Subcutaneous abdominal adipose tissue (tissue), 5 donors: ENCODE data around the gene PIK3C3.
A peak's percentile ranks its signal among the peaks of the same experiment; 100 is the strongest.
"Not testable (repeated sequence)": the region's sequence is repeated elsewhere in the genome, so short reads cannot be mapped to it uniquely, and the experiment has no call there.

Experiments
- H3K27ac ChIP-seq: one replicate; pipeline ENCODE4 v1.7.0; 2013; ENCODE audit warnings: low read depth, mild to moderate bottlenecking, inconsistent platforms, low read length, moderate library complexity
- H3K27me3 ChIP-seq, 5 donors: one replicate each; pipeline ENCODE4 v1.7.0; 2013; ENCODE audit warnings: low read length in 5 of 5, inconsistent platforms in 1 of 5; ENCODE audit not compliant: control insufficient read depth in 5 of 5, insufficient read depth in 4 of 5
- H3K36me3 ChIP-seq, 5 donors: one replicate each; pipeline ENCODE4 v1.7.0; 2013; ENCODE audit warnings: low read length in 5 of 5; ENCODE audit not compliant: control insufficient read depth in 5 of 5, insufficient read depth in 5 of 5
- H3K4me1 ChIP-seq, 5 donors: one replicate each; pipeline ENCODE4 v1.7.0; 2013; ENCODE audit warnings: low read length in 5 of 5, mild to moderate bottlenecking in 3 of 5, moderate library complexity in 1 of 5; ENCODE audit not compliant: control insufficient read depth in 5 of 5, insufficient read depth in 5 of 5
- H3K4me3 ChIP-seq, 5 donors: one replicate each; pipeline ENCODE4 v1.7.0; 2013; ENCODE audit warnings: low read length in 5 of 5, low read depth in 1 of 5
- H3K9ac ChIP-seq, 5 donors: one replicate each; pipeline ENCODE4 v1.7.0; 2013; ENCODE audit warnings: low read length in 5 of 5, mild to moderate bottlenecking in 4 of 5, moderate library complexity in 3 of 5
- H3K9me3 ChIP-seq, 5 donors: one replicate each; pipeline ENCODE4 v1.7.0; 2013; ENCODE audit warnings: low read length in 5 of 5; ENCODE audit not compliant: control insufficient read depth in 5 of 5
- donor health status: healthy.
- donor health status: healthy.
- donor health status: healthy.
- donor health status: healthy.
- donor health status: healthy.

Gene PIK3C3

GRCh38 chr18:42106784-42107183 is 151.8 kb downstream of the PIK3C3 start:
- no peak overlapping the region for H3K9ac ChIP-seq
- no peaks in the 10 kb centered on the region for H3K36me3 ChIP-seq
- H3K9me3 ChIP-seq: no peaks in the 10 kb centered on the region
- no peak overlapping the region for H3K4me3 ChIP-seq
- no peak overlapping the region for H3K27ac ChIP-seq
- H3K27me3 ChIP-seq: no peaks in the 10 kb centered on the region
- H3K4me1 ChIP-seq: no peaks in the 10 kb centered on the region

DNA sequence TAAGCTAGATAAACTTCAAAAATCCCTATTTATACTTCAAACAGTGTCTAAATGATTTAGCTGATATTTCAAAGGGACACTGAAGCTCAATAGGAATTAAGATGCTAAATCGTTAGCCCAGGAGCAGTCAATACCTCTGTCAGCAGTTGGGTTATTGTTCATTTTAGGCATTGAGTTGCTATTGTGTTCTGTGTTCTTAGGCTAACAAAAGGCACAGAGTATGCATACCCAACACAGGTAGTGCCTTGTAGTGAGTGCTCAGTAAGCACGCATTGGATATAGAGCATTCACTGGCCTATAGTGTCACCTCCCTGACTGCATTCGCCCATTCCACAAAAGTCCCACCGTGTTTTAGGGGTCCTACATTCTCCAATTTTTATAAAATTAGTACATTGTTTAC is 152.3 kb downstream of the PIK3C3 start:
- no peaks in the 10 kb centered on the region for H3K4me1 ChIP-seq
- H3K36me3 ChIP-seq: no peaks in the 10 kb centered on the region
- no peak overlapping the region for H3K27ac ChIP-seq
- no peaks in the 10 kb centered on the region for H3K9me3 ChIP-seq
- no peak overlapping the region for H3K4me3 ChIP-seq
- H3K9ac ChIP-seq: no peak overlapping the region
- no peaks in the 10 kb centered on the region for H3K27me3 ChIP-seq

DNA sequence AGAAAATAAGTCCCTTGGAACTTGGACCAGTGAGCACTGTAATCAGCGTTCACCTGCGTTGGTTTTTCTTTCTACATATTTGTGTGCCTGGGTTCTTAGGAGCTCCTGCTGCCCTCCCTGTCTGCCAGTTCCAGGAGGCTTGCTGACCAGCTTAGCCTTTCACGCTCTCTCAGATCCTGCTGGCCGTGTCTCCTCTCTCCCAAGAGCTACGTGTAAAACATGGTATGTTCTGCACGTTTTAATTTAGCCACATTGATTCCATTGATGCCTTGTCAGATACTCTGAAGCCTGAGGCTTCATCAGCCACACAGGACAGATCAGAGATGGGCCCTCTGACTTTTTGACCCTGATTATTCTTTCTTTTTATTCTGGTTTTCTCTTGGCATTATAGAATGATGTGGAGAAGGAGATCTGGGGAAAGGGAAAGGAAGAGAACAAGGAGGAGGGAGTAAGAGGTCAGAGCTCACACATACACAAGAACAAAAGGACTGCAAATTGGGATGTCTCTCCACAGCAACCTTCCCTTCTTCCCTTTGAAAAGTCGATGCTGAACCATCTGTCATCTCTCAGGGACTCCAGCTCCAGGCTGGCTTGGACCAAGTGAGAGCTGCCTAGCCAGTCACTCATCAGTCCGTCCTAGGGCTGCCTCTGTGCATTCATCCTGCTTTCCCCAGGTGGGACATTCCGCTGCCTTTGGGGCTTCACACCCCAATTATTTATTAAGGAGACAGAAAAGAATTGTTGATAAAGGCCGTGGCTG is 152.8 kb downstream of the PIK3C3 start:
- no peak overlapping the region for H3K4me3 ChIP-seq
- no peaks in the 10 kb centered on the region for H3K36me3 ChIP-seq
- no peaks in the 10 kb centered on the region for H3K27me3 ChIP-seq
- H3K4me1 ChIP-seq: no peaks in the 10 kb centered on the region
- H3K9ac ChIP-seq: no peak overlapping the region
- no peak overlapping the region for H3K27ac ChIP-seq
- H3K9me3 ChIP-seq: no peaks in the 10 kb centered on the region

- not testable (repeated sequence) for H3K9ac ChIP-seq, H3K27me3 ChIP-seq, H3K36me3 ChIP-seq, H3K9me3 ChIP-seq, H3K27ac ChIP-seq, H3K4me3 ChIP-seq
- peaks cover 0 to 13% (median 8%) of the 10 kb centered on the region in 5 donors for H3K4me1 ChIP-seq
Measured at GRCh38 chr18:42112147-42112546, 157.1 kb downstream of the PIK3C3 start.

- Histone ChIP-seq H3K9ac (no peak overlapping the region), H3K27me3 (no peaks in the 10 kb centered on the region), H3K4me1 (peaks cover 0 to 13% (median 8%) of the 10 kb centered on the region in 5 donors), H3K9me3 (no peaks in the 10 kb centered on the region), H3K27ac (no peak overlapping the region), H3K36me3 (no peaks in the 10 kb centered on the region), H3K4me3 (no peak overlapping the region)
Measured at GRCh38 chr18:42112657-42113420, 157.8 kb downstream of the PIK3C3 start.

DNA sequence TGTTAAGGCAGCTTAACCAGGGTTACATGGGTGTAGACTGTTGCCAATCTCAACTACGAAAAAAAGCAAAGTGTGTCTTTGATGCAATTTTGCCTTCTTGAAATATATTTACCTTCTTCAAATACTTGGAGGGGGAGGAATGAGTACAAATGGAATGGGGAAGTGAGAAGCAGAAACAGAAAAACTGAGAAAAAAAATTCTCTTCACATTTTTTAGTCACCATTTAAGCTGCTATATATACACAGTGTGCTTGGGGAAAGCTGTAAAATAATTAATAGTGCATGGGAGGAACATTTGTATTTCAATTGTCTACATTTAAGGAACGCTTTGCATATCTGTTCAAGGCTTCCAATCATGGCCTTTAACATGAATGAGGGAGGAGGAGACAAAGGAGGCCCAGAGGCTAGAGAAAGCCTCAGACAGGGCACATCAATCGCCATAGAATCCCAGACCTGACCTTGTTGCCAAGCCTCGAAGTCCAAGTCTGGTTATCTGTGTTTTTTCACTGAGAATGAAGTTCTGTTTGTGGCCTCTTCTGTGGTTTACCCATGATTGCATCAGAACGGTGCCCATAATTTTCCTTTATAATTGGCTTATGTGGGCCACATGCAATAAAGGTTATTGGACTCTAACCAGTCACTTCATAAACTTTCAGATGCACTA is 158.6 kb downstream of the PIK3C3 start:
- Histone ChIP-seq H3K27ac (no peak overlapping the region), H3K36me3 (no peaks in the 10 kb centered on the region), H3K27me3 (no peaks in the 10 kb centered on the region), H3K4me1 (peaks cover 0 to 13% (median 8%) of the 10 kb centered on the region in 5 donors), H3K9ac (peak overlapping the region in 2 of 5 donors; percentile 6 to 42), H3K4me3 (no peak overlapping the region), H3K9me3 (no peaks in the 10 kb centered on the region)

DNA sequence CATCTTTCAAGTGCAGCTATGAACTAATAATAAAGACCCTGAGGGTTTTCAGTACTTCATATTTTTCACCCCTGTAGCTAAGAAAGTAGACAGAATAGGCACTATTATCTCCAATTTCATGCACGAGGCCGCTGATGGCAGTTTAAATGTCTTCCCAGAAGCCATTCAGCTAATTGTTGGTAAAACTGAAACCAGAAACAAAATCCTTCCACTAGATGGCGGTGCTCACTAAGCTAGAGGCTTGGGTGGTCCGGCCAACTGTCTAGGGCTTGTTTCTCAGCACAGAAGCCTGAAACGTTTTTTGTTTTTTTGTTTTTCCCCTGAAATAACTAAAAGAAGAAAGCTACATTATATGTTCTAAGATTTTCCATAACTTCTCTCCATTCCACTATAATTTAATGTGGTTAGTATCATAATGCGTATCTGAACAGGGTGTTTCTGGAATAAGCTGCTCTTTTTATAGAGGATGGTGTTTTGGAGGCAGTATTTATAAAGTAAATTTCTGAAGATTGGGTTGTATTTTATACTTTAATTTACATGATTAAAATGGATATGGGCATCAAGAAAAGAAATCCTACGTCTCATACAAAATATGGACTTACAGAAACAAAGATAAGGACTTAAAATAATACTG is 159.4 kb downstream of the PIK3C3 start:
- H3K9me3 ChIP-seq: no peaks in the 10 kb centered on the region
- H3K27me3 ChIP-seq: no peaks in the 10 kb centered on the region
- H3K9ac ChIP-seq: peak overlapping the region in 1 of 5 donors; percentile 6
- no peak overlapping the region for H3K4me3 ChIP-seq
- peaks cover 0 to 13% (median 8%) of the 10 kb centered on the region in 5 donors for H3K4me1 ChIP-seq
- no peaks in the 10 kb centered on the region for H3K36me3 ChIP-seq
- H3K27ac ChIP-seq: no peak overlapping the region

DNA sequence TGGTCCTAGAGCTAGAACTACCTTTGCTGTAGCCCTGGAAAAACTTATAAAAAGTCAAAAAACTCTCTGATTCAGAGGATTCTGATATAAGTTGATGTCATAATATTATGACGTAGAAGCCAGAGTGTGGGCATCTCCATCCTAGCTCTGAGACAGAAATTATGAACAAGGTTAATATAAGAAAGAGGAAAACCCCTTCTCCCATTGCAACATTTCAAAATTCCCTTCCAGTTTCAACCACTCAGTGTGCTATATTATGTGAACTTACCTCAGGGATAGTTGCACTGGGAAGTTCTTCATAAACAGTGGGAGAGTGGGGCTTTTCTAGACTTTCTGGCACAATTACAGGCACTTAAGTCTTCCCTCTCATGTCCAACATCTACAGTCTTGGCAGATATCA is 171.6 kb downstream of the PIK3C3 start:
- H3K4me1 ChIP-seq: no peaks in the 10 kb centered on the region
- no peak overlapping the region for H3K9ac ChIP-seq
- H3K27ac ChIP-seq: no peak overlapping the region
- no peaks in the 10 kb centered on the region for H3K9me3 ChIP-seq
- H3K4me3 ChIP-seq: no peak overlapping the region
- H3K27me3 ChIP-seq: no peaks in the 10 kb centered on the region
- H3K36me3 ChIP-seq: no peaks in the 10 kb centered on the region

DNA sequence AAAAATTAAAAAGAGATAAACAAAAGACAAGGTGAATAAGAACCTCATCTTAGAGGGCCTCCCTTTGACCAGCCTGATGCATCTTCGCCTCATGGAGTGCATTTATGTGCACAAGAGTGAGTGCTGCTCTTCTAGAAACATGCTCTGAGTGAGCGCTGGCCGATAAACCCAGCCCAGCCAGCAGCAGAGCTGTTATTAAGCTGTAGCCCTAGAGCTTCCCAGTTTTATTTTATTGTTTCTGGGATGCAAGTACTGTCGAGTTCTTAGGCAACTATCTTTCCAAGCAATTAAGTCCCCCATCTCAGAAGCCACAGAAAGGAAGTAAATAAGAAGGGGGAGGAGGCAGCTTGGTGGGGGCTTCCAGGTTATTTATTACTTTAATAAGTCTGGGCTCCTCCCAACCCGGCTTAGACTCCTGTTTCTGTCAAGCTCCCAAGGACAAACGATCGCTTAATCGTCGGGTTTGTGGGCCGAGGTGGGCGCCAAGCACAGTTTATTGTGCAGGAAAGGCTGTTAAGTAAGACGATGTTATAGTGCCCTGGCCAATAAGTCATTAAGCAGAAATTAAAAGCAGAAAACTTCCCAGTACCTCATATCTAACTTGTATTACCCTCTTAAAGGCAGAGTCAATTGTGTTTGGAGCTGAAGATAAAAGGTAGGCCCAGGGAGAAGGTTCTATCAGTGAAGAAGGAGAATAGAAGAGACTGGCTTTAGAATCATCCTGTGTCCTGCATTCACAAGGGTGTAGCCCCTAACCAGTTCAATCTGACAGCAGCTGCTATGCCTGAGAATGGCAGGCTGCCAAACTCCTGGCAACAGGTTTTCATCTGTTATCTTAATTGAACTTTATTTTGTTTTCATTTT is 176.3 kb downstream of the PIK3C3 start:
- Histone ChIP-seq H3K9ac (no peak overlapping the region), H3K27me3 (no peaks in the 10 kb centered on the region), H3K27ac (no peak overlapping the region), H3K4me3 (no peak overlapping the region), H3K36me3 (no peaks in the 10 kb centered on the region), H3K4me1 (no peaks in the 10 kb centered on the region), H3K9me3 (peaks cover 0 to 2% (median 0%) of the 10 kb centered on the region in 5 donors)
